Glomerular visceral epithelial cell (primary cell): ENCODE data around the gene CCDC57.

Experiments
- DNase-seq: peaks from one replicate; pipeline ENCODE4 v3.0.0-alpha.2; 2016; ENCODE audit errors: extremely low spot score

The CCDC57 gene

GRCh38 chr17:82126556-82127314, 85.9 kb downstream of the CCDC57 start:
- no peak for DNase-seq

- DNase-seq: no peak
These were observed 88.5 kb downstream of the CCDC57 start for GRCh38 chr17:82124101-82124500.

DNA sequence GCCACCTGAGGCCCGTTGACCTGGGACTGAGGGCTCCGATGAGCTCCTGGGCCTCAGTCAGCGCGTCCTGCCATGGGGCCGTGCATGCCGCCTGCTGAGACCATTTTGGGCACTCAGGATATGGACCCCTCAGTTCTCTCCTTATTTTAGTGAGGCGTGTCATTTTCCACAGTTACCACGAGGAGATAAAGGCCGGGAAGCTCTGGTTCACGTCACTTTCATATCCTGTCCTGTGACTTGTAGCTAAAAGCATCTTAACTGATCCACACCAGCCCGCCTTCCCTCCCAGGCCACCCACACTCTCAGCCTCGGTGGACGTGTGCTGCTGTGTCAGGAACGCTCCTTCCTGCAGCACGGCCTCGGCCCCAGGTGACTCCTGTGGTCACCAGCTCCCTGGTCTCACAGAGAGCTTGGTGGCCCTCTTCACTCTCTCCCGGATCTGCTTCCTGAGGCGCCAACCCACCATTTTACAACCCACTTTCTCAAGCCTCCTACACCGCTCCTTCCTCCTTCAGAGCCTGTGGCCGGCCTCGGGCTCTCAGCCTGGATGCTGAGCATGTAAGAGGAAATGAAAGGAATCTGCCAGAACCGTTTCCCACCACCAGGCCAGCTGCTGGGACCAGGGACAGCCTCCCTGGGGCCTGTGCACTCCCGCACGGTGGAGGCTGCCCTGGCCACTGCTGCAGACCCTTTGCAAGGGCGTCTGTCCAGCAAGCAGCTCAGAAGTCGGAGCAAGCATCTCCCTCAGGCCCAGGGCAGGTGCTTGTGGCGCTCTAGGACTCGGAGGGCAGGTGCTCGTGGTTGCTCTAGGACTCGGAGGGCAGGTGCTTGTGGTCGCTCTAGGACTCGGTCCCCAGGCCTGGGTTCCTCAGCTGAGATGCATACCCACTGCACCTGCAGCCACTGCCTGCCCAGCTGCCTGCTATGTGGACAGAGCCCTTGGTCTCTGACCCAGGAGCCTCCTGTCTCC, 90.7 kb downstream of the CCDC57 start:
- no peak for DNase-seq

GRCh38 chr17:82121246-82121645, 91.4 kb downstream of the CCDC57 start:
- no peak for DNase-seq

GRCh38 chr17:82120148-82120547, 92.5 kb downstream of the CCDC57 start:
- DNase-seq: no peak

- no peak for DNase-seq
These were observed 93.7 kb downstream of the CCDC57 start for GRCh38 chr17:82118815-82119380.

DNA sequence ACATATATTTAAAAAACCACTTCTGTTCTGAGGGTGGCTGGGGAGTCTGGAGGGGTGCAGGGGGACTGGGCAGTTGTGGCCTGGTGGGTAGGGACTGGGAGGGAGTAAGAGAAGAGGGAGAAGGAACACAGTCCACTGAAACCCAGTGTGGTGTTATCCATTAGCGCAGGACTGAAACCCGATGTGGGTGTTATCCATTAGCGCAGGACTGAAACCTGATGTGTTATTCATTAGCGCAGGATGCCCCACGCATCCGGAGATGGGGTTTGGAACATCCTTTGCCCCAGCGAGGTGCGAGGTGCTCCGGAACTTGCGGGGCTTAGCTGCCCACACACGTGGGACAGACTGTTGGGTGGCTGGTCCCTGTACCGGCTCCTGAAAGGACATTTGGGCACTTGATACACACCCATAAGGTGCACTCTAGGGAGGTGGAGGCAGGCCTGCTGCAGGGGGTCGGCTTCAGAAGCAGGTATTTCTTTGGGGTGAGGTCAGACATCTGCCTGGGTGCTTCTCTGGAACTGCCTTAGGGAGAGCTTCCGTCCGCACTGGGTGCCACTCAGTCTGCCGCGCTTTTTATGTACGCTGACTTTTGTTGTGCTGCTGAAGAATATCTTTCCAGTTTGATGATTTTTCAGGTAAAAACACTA, 94.4 kb downstream of the CCDC57 start:
- DNase-seq: no peak

GRCh38 chr17:82117139-82118090, 95.2 kb downstream of the CCDC57 start:
- no peak for DNase-seq

DNA sequence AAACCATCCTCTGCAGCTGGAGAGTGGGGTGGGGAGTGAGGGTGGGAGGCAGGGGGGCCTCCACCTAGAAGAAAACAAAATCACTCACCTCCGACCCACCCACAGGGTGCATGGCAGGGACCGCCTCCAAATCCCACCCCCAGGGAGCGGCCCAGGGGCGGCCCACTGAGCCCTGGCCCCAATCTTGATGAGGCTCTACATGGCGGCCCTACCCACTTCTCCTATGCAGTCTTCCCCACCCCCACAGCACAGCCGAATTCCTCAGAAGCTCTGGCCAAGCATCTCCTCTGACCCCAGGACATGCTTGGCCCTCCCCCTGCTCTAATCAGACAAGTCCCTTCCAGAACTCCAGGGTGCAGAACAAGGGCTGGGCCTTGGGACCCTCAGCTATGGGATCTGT, 96.4 kb downstream of the CCDC57 start:
- DNase-seq: no peak

- DNase-seq: no peak
These were observed 97.8 kb downstream of the CCDC57 start for GRCh38 chr17:82114872-82115271.

DNA sequence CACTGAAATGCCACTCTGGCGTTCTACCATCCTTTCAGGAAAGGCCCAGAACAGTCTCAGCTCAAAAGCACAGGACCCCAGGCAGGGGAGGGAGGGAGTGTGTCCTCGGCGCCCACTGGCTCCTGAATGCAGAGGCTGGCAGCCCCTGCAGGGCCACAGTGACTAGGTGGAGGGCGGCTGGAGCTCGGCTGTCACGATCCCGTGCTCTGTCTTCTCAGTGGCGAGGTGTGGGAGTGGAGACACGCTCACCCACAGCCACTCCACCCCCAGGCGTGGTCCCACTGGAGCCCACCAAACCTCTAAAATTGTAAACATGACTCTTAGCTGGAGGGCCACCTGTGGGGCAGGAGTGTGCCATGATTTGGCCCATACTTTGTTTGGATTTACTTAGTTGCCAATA, 98.2 kb downstream of the CCDC57 start:
- DNase-seq: no peak

DNA sequence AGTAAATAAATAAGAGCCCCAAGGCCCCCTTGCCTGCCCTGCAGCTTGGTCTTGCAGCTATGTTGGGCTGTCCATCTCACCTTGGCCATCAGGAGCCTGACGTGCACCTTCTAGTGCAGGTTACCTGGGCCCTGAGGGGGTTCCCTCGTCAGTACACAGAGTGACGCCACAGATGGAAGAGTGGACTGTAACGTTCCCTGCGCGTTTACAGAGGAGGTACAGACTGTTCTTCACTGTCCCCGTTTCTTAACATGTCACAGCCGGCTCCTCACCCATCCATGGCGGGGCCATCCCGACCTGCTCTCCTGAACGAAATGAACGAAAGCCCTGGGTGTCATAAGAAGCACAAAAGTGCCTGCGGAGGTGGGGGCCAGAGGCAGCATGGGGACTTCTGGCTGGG, 98.7 kb downstream of the CCDC57 start:
- no peak for DNase-seq

DNA sequence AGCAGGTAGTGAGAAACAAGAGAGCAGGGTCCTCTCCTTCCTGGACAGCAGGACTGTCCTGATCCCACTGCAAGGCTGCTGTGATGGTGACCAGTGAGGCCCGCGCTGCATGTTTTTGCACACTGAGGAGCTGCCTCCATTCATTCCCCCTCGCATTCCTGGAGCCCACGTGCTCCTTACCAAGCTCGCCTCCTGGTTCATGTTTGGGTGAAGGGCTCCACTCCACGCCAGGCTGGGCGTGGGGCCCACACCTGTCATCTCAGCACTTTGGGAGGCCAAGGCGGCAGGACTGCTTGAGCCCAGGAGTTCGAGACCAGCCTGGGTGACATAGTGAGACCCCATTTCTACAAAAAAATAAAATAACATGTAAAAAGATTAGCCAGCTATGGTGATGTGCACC, 99.2 kb downstream of the CCDC57 start:
- no peak for DNase-seq

DNA sequence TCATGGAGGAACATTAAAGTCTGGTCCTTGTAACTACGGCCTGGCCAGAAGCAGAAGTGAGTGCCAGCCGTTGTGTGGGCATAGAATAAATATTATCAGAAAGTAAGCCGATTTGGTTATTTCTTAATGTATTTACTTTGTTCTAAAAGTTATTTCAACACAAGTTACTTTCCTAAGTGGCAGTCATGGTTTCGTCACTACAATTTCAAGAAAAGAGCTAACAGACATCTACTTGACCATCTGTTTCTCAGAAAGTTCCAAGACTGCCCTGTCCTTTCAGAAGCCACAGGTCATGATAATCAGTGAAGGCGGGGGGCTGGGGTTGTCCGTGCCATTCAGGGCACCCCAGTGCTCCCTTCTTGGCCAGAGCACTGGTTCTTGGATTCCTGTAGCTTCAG, 99.7 kb downstream of the CCDC57 start:
- DNase-seq: no peak

DNA sequence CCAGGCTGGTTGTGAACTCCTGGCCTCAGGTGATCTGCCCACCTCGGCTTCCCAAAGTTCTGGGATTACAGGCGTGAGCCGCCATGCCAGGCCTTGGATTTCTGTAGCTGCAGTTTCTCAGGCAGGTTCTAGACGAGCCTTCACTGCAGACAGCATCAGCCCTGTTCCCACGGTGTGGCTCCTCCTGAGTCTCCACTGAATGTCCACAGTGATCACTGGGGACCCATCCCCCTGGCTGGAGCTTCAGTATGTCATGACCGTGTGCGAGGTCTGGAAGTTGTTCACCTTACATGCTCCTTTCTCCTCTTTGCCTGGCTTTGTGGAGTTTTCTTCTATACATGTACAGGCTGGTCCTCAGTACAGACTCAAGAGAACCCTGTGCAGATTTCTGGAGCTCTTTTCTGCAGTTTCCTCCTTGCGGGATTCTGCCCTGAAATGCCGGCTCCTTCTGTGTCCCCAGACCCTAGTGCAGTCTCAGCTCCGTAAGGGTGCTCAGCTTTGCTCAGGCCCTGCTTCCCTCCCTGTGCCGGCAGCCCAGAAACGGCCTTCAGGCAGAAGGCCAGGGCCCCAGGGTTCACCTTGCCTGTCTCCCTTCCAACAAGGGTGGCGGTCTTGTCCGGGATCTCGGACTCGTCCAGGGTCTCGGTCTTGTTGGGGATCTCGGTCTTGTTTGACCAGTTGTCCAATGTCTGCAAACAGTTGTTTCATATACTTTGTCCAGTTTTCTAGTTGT, 100.3 kb downstream of the CCDC57 start:
- no peak for DNase-seq

GRCh38 chr17:82110298-82110697, 102.3 kb downstream of the CCDC57 start:
- DNase-seq: no peak

GRCh38 chr17:82108961-82109475, 103.6 kb downstream of the CCDC57 start:
- no peak for DNase-seq

- DNase-seq: no peak
These were observed 104.1 kb downstream of the CCDC57 start for GRCh38 chr17:82108496-82108945.

- no peak for DNase-seq
These were observed 104.6 kb downstream of the CCDC57 start for GRCh38 chr17:82108038-82108437.

GRCh38 chr17:82107341-82107860, 105.2 kb downstream of the CCDC57 start:
- no peak for DNase-seq
